WTC11 (cell line): Measurements from ENCODE around the gene UTS2B.

ENCODE experiments used
- CREB1 ChIP-seq: sonication (generic); formaldehyde crosslinking; IDR thresholded peaks from 2 replicates; pipeline ENCODE4 v1.8.0; 2023; ENCODE audit warnings: mild to moderate bottlenecking, missing genetic modification reagents
- FOXK1 ChIP-seq: sonication (generic); formaldehyde crosslinking; IDR thresholded peaks from 2 replicates; pipeline ENCODE4 v1.8.0; 2022; ENCODE audit warnings: mild to moderate bottlenecking, moderate library complexity, missing genetic modification reagents
- IRF2 ChIP-seq: sonication (generic); formaldehyde crosslinking; IDR thresholded peaks from 2 replicates; pipeline ENCODE4 v1.8.0; 2022; ENCODE audit warnings: low read depth, missing genetic modification reagents, borderline replicate concordance
- KAT7 ChIP-seq: sonication (generic); formaldehyde crosslinking; IDR thresholded peaks from 2 replicates; pipeline ENCODE4 v1.8.1; 2023; ENCODE audit warnings: missing genetic modification reagents, mild to moderate bottlenecking, borderline replicate concordance
- MYBL2 ChIP-seq: sonication (generic); formaldehyde crosslinking; IDR thresholded peaks from 2 replicates; pipeline ENCODE4 v1.8.1; 2023; ENCODE audit warnings: mild to moderate bottlenecking, moderate library complexity, missing genetic modification reagents
- ZBTB21 ChIP-seq: sonication (generic); formaldehyde crosslinking; IDR thresholded peaks from 2 replicates; pipeline ENCODE4 v1.8.1; 2023; ENCODE audit warnings: mild to moderate bottlenecking, missing genetic modification reagents, borderline replicate concordance
- ZNF121 ChIP-seq: sonication (generic); formaldehyde crosslinking; IDR thresholded peaks from 2 replicates; pipeline ENCODE4 v1.8.0; 2023; ENCODE audit warnings: missing genetic modification reagents
- ZNF263 ChIP-seq: sonication (generic); formaldehyde crosslinking; IDR thresholded peaks from 2 replicates; pipeline ENCODE4 v1.8.1; 2022; ENCODE audit warnings: low read depth, mild to moderate bottlenecking, moderate library complexity, missing genetic modification reagents
- TF ChIP-seq, protein P1 (sequence below): fragments of 200-600 bp; IDR thresholded peaks from 2 replicates; pipeline ENCODE4 v1.8.0; 2022; ENCODE audit warnings: antibody characterized with exemption
- TF ChIP-seq, protein P2 (sequence below): fragments of 250-450 bp; sonication (Bioruptor Pico); IDR thresholded peaks from 2 replicates; pipeline ENCODE4 v1.8.0; 2021; ENCODE audit warnings: mild to moderate bottlenecking

DNA sequence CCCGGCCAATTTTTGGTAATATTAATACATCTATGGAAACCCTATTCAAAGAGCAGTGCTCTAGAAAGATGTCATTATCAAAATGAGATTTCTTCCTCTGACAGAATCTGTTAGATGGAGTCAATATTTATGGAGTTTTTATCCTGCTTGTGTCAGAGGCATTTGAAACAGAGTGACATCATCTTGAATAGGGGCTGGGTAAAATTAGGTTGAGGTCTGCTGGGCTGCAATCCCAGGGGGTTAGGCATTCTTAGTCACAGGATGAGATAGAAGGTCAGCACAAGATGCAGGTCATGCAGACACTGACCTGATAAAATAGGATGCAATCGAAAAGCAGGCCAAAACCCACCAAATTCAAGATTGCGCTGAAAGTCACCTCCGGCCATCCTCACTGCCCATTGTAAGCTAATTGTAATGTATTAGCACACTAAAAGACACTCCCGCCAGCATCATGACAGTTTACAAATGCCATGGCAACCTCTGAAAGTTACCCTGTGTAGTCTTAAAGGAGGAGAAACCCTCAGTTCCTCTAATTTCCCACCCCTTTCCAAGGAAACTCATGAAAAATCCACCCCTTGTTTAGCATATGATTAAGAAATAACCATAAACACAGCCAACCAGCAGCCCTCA, 28.4 kb downstream of the UTS2B start:
- TF ChIP-seq ZNF121 (CRISPR knock-in tag) (no peak), ZBTB21 (no peak), MYBL2 (CRISPR knock-in tag) (no peak), FOXK1 (CRISPR knock-in tag) (no peak), KAT7 (CRISPR knock-in tag) (no peak), IRF2 (CRISPR knock-in tag) (no peak), CREB1 (no peak), ZNF263 (CRISPR knock-in tag) (no peak)
- TF ChIP-seq, protein P1, sequence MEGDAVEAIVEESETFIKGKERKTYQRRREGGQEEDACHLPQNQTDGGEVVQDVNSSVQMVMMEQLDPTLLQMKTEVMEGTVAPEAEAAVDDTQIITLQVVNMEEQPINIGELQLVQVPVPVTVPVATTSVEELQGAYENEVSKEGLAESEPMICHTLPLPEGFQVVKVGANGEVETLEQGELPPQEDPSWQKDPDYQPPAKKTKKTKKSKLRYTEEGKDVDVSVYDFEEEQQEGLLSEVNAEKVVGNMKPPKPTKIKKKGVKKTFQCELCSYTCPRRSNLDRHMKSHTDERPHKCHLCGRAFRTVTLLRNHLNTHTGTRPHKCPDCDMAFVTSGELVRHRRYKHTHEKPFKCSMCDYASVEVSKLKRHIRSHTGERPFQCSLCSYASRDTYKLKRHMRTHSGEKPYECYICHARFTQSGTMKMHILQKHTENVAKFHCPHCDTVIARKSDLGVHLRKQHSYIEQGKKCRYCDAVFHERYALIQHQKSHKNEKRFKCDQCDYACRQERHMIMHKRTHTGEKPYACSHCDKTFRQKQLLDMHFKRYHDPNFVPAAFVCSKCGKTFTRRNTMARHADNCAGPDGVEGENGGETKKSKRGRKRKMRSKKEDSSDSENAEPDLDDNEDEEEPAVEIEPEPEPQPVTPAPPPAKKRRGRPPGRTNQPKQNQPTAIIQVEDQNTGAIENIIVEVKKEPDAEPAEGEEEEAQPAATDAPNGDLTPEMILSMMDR, result no peak
- TF ChIP-seq, protein P2, sequence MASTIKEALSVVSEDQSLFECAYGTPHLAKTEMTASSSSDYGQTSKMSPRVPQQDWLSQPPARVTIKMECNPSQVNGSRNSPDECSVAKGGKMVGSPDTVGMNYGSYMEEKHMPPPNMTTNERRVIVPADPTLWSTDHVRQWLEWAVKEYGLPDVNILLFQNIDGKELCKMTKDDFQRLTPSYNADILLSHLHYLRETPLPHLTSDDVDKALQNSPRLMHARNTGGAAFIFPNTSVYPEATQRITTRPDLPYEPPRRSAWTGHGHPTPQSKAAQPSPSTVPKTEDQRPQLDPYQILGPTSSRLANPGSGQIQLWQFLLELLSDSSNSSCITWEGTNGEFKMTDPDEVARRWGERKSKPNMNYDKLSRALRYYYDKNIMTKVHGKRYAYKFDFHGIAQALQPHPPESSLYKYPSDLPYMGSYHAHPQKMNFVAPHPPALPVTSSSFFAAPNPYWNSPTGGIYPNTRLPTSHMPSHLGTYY (CRISPR knock-in tag), result no peak
